ENCODE measurements around the gene TFCP2.

- TF ChIP-seq CTCF (IDR thresholded peaks at IDR 0.05; ENCODE audit: insufficient read depth, low read length, poor library complexity, severe bottlenecking) (no peak), EZH2phosphoT487 (conservative IDR thresholded peaks at IDR 0.05; ENCODE audit: low read length) (no peak)
Measured at GRCh38 chr12:51222461-51222860, 49.5 kb upstream of the TFCP2 start.

Data from SU-DHL-6 (cell line).